H1 (cell line): ENCODE measurements around the gene NUP155. TPM values are rescaled to one million over a fixed set of nuclear protein-coding genes. Genes with fewer than 3 reads are reported as not detected.

ENCODE experiments used
- KDM5A ChIP-seq: fragments of 200-600 bp; IDR thresholded peaks from 2 replicates; pipeline ENCODE4 v1.7.1; 2012; ENCODE audit warnings: mild to moderate bottlenecking, low read length, inconsistent platforms, mixed read lengths
- NRF1 ChIP-seq: IDR thresholded peaks from 2 replicates; pipeline ENCODE4 v1.6.1; 2011; ENCODE audit warnings: mild to moderate bottlenecking, low read depth, low read length, improper control_type of control experiment
- RFX5 ChIP-seq: IDR thresholded peaks from 2 replicates; pipeline ENCODE4 v1.6.1; 2011; ENCODE audit warnings: low read depth, low read length, improper control_type of control experiment, borderline replicate concordance
- TAF1 ChIP-seq: IDR thresholded peaks from 2 replicates; pipeline ENCODE4 v1.6.1; 2011; ENCODE audit warnings: mild to moderate bottlenecking, low read depth, low read length
- polyA plus RNA-seq, 7 experiments: library from polyadenylated mRNA; depleted of rRNA in 3 of 7; stranded (reverse) in 5 of 7; unstranded in 2 of 7; fragments of >200 nt in 5 of 7; fragments of 200-250 nt in 2 of 7; gene quantifications; 1 replicate in 5 of 7; 2 replicates in 1 of 7; 4 replicates in 1 of 7; pipeline versions ENCODE4 v1.2.1 to v1.2.3, GENCODE V29; 2011 to 2013; ENCODE audit warnings: missing spikeins in 2 of 7, mixed read lengths in 2 of 7
- total RNA-seq: library from RNA; stranded (reverse); fragmentation: NEBNext Ultra II Directional; extraction: Animal tissue kit (Norgen Biotek cat#: 25700); gene quantifications from 2 replicates; pipeline ENCODE4 v1.2.1, GENCODE V29; 2021

The NUP155 gene
- total and polyA plus RNA-seq, 2 of the 8 experiments (the other 6 are each of a cell fraction or from before 2014, with no cell fraction given): 27.1 to 91.6 TPM

- TF ChIP-seq NRF1 (no peak), KDM5A (no peak), RFX5 (no peak), TAF1 (no peak)
Observed at GRCh38 chr5:37375091-37375490, 4.2 kb upstream of the NUP155 start (continued).
